SU-DHL-6 (cell line): ENCODE results near the gene TPM4.
"Not testable (repeated sequence)": the region's sequence is repeated elsewhere in the genome, so short reads cannot be mapped to it uniquely, and the experiment has no call there.

Experiments
- H2AFZ ChIP-seq: fragments of 200-600 bp; sonication (generic); 2 replicates; pipeline ENCODE4 v1.6.1; 2014; ENCODE audit warnings: low read depth, mild to moderate bottlenecking, moderate library complexity, mixed read lengths, antibody characterized with exemption, low read length; ENCODE audit not compliant: severe bottlenecking
- H3F3A ChIP-seq: fragments of 200-600 bp; shearing (Covaris generic); 2 replicates; pipeline ENCODE4 v1.6.0; 2016; ENCODE audit warnings: antibody characterized with exemption, mild to moderate bottlenecking; ENCODE audit not compliant: insufficient read depth
- H3K27ac ChIP-seq: fragments of 200-600 bp; sonication (generic); 2 replicates; pipeline ENCODE4 v1.5.1; 2016; ENCODE audit warnings: low read depth, mild to moderate bottlenecking, low read length, moderate library complexity, mixed read lengths
- H3K27me3 ChIP-seq: fragments of 200-600 bp; sonication (generic), shearing (Covaris generic); 2 replicates; pipeline ENCODE4 v1.6.0; 2014; ENCODE audit warnings: mild to moderate bottlenecking, low read length
- H3K36me3 ChIP-seq: fragments of 200-600 bp; sonication (generic); 2 replicates; pipeline ENCODE4 v1.6.1; 2014; ENCODE audit warnings: mild to moderate bottlenecking, low read length, mixed read lengths
- H3K4me2 ChIP-seq: fragments of 300-600, 200-600 bp; shearing (Covaris generic), sonication (generic); 2 replicates; pipeline ENCODE4 v1.6.0; 2014; ENCODE audit warnings: low read length, low read depth, mild to moderate bottlenecking; ENCODE audit not compliant: poor library complexity, severe bottlenecking
- H3K4me3 ChIP-seq: fragments of 200-600 bp; sonication (generic); 2 replicates; pipeline ENCODE4 v1.5.1; 2014; ENCODE audit warnings: antibody characterized with exemption, low read length, mild to moderate bottlenecking, mixed read lengths; ENCODE audit not compliant: insufficient read depth, poor library complexity, severe bottlenecking
- H3K79me2 ChIP-seq: fragments of 200-600 bp; sonication (generic); 2 replicates; pipeline ENCODE4 v1.6.1; 2014; ENCODE audit warnings: mild to moderate bottlenecking, low read length, moderate library complexity; ENCODE audit not compliant: insufficient read depth
- H3K9ac ChIP-seq: fragments of 200-600 bp; sonication (generic); 2 replicates; pipeline ENCODE4 v1.7.0; 2014; ENCODE audit warnings: mild to moderate bottlenecking, low read length
- H3K9me2 ChIP-seq: fragments of 200-600 bp; sonication (generic); replicated peaks from 2 replicates; pipeline ENCODE4 v1.6.1; 2014; ENCODE audit warnings: low read length; ENCODE audit not compliant: insufficient read depth
- H3K9me3 ChIP-seq: fragments of 200-600 bp; sonication (generic); 2 replicates; pipeline ENCODE4 v1.6.1; 2014; ENCODE audit warnings: low read length, mixed read lengths; ENCODE audit not compliant: insufficient read depth
- H4K20me1 ChIP-seq: fragments of 200-600 bp; sonication (generic); 2 replicates; pipeline ENCODE4 v1.6.1; 2014; ENCODE audit warnings: low read depth, mild to moderate bottlenecking, antibody characterized with exemption, low read length, moderate library complexity, mixed read lengths
- EZH2phosphoT487 ChIP-seq: fragments of 200-600 bp; sonication (generic), shearing (Covaris generic); conservative IDR thresholded peaks from 2 replicates; pipeline ENCODE4 v1.6.1; 2018; ENCODE audit warnings: mild to moderate bottlenecking, antibody characterized with exemption, low read length, moderate library complexity, mixed read lengths
- TF ChIP-seq, protein P1 (sequence below): fragments of 200-600 bp; sonication (generic); IDR thresholded peaks from one replicate; pipeline ENCODE4 v1.5.1; 2017; ENCODE audit warnings: antibody characterized with exemption, mild to moderate bottlenecking, low read length, moderate library complexity; ENCODE audit not compliant: insufficient read depth, poor library complexity, severe bottlenecking

The TPM4 gene

DNA sequence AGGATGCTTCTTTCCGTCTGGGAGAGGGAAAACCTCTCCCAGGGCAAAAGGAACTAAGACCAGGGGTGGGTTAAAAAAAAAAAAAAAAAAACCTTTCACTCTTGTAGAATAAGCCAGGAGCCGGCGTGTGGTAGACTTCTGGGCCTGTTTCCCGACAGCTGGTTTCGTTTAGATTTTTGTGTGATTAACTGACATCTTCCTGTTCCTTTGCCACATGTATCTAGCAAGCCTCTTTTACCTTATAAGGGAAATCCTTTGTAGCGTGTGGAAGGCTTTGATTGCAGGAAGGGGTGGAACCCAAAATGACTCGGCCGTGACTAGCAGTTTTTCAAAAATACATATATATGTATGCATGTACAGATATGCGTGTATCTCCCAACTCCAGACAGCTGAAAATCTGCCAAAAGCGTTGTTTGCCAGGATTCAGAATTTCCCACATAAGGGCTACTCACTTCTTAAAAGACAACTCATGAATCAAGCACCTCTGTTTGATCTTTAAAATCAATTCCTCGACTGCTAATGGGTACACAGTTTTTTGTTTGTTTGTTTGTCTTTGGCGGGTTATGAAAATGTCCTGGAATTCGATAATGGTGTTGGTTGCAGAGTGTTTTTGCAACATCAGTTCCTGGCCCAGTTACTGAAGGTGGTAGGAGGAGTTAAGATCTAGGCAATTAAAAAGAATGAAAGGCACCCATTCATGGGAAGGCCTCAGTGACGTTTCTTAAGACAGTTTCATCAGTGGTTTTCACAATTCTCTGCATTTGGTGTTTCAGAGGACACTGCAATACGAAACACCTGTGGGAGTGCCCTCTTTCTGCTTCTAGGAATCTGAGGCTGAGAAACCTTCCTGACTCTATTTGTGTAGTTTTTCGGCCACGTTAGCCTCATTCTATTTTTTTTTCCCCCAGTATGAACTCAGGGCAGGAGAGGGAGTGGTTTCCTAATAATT lies 2.7 kb downstream of the TPM4 start:
- Histone ChIP-seq H3K27ac (peak overlapping the region; percentile 96), H3K4me3 (peak overlapping the region; percentile 89), H3F3A (peaks cover 38% of the 10 kb centered on the region), H3K9me3 (no peaks in the 10 kb centered on the region), H2AFZ (no peak overlapping the region), H3K9me2 (no peaks in the 10 kb centered on the region), H3K4me2 (peak overlapping the region; percentile 94), H3K36me3 (no peaks in the 10 kb centered on the region), H3K79me2 (peaks cover 40% of the 10 kb centered on the region), H3K9ac (peak overlapping the region; percentile 92), H3K27me3 (no peaks in the 10 kb centered on the region), H4K20me1 (no peaks in the 10 kb centered on the region)
- TF ChIP-seq, protein P1, sequence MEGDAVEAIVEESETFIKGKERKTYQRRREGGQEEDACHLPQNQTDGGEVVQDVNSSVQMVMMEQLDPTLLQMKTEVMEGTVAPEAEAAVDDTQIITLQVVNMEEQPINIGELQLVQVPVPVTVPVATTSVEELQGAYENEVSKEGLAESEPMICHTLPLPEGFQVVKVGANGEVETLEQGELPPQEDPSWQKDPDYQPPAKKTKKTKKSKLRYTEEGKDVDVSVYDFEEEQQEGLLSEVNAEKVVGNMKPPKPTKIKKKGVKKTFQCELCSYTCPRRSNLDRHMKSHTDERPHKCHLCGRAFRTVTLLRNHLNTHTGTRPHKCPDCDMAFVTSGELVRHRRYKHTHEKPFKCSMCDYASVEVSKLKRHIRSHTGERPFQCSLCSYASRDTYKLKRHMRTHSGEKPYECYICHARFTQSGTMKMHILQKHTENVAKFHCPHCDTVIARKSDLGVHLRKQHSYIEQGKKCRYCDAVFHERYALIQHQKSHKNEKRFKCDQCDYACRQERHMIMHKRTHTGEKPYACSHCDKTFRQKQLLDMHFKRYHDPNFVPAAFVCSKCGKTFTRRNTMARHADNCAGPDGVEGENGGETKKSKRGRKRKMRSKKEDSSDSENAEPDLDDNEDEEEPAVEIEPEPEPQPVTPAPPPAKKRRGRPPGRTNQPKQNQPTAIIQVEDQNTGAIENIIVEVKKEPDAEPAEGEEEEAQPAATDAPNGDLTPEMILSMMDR: no peak
- no peak for TF ChIP-seq EZH2phosphoT487

GRCh38 chr19:16084067-16084685 lies 7.9 kb downstream of the TPM4 start:
- no peaks in the 10 kb centered on the region for H3K9me3 ChIP-seq
- no peaks in the 10 kb centered on the region for H3K9me2 ChIP-seq
- H3K9ac ChIP-seq: no peak overlapping the region
- peaks cover 3% of the 10 kb centered on the region for H3F3A ChIP-seq
- no peak overlapping the region for H3K27ac ChIP-seq
- H3K36me3 ChIP-seq: peaks cover under 1% of the 10 kb centered on the region; the same call in 1 of the 2 replicates
- TF ChIP-seq, protein P1: no peak
- no peak for TF ChIP-seq EZH2phosphoT487
- H3K79me2 ChIP-seq: peaks cover 25% of the 10 kb centered on the region
- no peak overlapping the region for H3K4me3 ChIP-seq
- H3K4me2 ChIP-seq: no peak overlapping the region
- H3K27me3 ChIP-seq: no peaks in the 10 kb centered on the region
- H2AFZ ChIP-seq: no peak overlapping the region
- no peaks in the 10 kb centered on the region for H4K20me1 ChIP-seq

DNA sequence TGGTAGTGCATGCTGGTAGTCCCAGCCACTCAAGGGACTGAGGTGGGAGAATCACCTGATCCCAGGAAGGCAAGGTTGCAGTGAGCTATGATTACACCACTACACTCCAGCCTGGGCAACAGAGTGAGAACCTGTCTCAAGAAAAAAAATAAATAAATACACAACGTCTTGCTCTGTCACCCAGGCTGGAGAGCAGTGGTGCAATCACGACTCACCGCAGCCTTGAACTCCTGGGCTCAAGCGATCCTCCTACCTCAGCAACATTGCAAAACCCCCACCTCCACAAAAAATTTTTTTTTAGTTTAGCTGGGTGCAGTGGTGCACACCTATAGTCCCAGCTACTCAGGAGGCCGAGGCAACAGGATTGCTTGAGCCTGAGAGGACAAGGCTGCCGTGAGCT lies 8.8 kb downstream of the TPM4 start:
- H3K9me2 ChIP-seq: no peaks in the 10 kb centered on the region
- H3K4me2 ChIP-seq: no peak overlapping the region
- H3K9me3 ChIP-seq: no peaks in the 10 kb centered on the region
- peaks cover 6% of the 10 kb centered on the region; the same call in 1 of the 2 replicates for H3K36me3 ChIP-seq
- no peak overlapping the region for H2AFZ ChIP-seq
- H3F3A ChIP-seq: no peaks in the 10 kb centered on the region
- no peak overlapping the region for H3K9ac ChIP-seq
- TF ChIP-seq, protein P1: no peak
- no peak for TF ChIP-seq EZH2phosphoT487
- H3K4me3 ChIP-seq: no peak overlapping the region
- peaks cover 16% of the 10 kb centered on the region for H3K79me2 ChIP-seq
- no peaks in the 10 kb centered on the region for H3K27me3 ChIP-seq
- H3K27ac ChIP-seq: no peak overlapping the region
- no peaks in the 10 kb centered on the region for H4K20me1 ChIP-seq

DNA sequence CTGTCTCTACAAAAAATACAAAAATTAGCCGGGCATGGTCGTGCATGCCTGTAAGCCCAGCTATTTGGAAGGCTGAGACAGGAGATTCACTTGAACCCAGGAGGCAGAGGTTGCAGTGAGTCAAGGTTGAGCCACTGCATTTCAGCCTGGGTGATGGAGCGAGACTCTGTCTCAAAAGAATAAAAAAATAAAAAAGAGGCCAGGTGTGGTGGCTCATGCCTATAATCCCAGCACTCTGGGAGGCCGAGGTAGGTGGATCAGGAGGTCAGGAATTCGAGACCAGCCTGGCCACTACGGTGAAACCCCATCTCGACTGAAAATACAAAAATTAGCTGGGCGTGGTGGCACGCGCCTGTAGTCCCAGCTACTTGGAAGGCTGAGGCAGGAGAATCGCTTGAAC lies 11.1 kb downstream of the TPM4 start:
- H3K4me2 ChIP-seq, H3K9me3 ChIP-seq, H2AFZ ChIP-seq, H4K20me1 ChIP-seq, H3K4me3 ChIP-seq, H3K36me3 ChIP-seq, H3K27ac ChIP-seq, H3K9me2 ChIP-seq, H3F3A ChIP-seq, H3K79me2 ChIP-seq, H3K9ac ChIP-seq, H3K27me3 ChIP-seq: not testable (repeated sequence)
